GM12878 (cell line): ENCODE data around the gene PPP6R2. TPM values are rescaled to one million over a fixed set of nuclear protein-coding genes. Genes with fewer than 3 reads are reported as not detected.

Source experiments
- ATAC-seq: fragments of 200-7000 bp; cut with Tn5 transposase; 3 replicates; pipeline ENCODE4 v1.9.1; 2020; ENCODE audit warnings: mild to moderate bottlenecking, moderate library complexity
- BruUV-seq: library from RNA; stranded (reverse); fragments of 400-500 nt; replicated peaks from 2 replicates; lab custom pipeline; 2021; lab: Mats Ljungman, UMichigan
- CTCF ChIA-PET: fragments of 300-600 bp; sonication (Branson Sonifier 250); formaldehyde crosslinking; extraction: SDS; loops from one replicate; lab custom pipeline; 2021; ENCODE audit warnings: inconsistent platforms; lab: Yijun Ruan, JAX
- POLR2A ChIA-PET: fragments of 350-600 bp; formaldehyde crosslinking; extraction: SDS; loops from one replicate; lab custom pipeline; 2021; ENCODE audit warnings: inconsistent platforms; lab: Charles Lee
- RAD21 ChIA-PET: fragments of 300-600 bp; sonication (Branson Sonifier 250); formaldehyde crosslinking; loops from one replicate; lab custom pipeline; 2023; ENCODE audit warnings: antibody characterized with exemption; ENCODE audit not compliant: unreplicated experiment; lab: Charles Lee
- SMC1A ChIA-PET: fragments of 300-600 bp; sonication (Branson Sonifier 250); formaldehyde crosslinking; loops from one replicate; lab custom pipeline; 2023; ENCODE audit not compliant: unreplicated experiment, uncharacterized antibody; lab: Charles Lee
- DNase-seq: peaks from one replicate; pipeline ENCODE4 v3.0.0-alpha.2; 2011; ENCODE audit warnings: low read depth, low spot score
- FAIRE-seq: peaks from 3 replicates; lab custom pipeline; 2011; peaks lifted over from hg19 to GRCh38; lab: Jason Lieb, UNC
- H2AFZ ChIP-seq: 2 replicates; pipeline ENCODE4 v1.6.0; 2011; ENCODE audit warnings: low read depth, low read length, control low read depth; ENCODE audit not compliant: control insufficient read depth
- H3K27ac ChIP-seq: 2 replicates; pipeline ENCODE4 v1.5.1; 2011; ENCODE audit warnings: control low read depth; ENCODE audit not compliant: control insufficient read depth, insufficient read depth
- H3K27me3 ChIP-seq, 2 experiments: replicated peaks in 1 of 2; 2 replicates each; pipeline versions ENCODE4 v1.6.0 to v1.6.1; 2011; ENCODE audit warnings: low read length in 1 of 2; ENCODE audit not compliant: control insufficient read depth in 2 of 2, insufficient read depth in 2 of 2
- H3K36me3 ChIP-seq, 2 experiments: 2 replicates each; pipeline ENCODE4 v1.5.1; 2011; ENCODE audit warnings: low read length in 1 of 2; ENCODE audit not compliant: control insufficient read depth in 2 of 2, insufficient read depth in 2 of 2
- H3K4me1 ChIP-seq: 2 replicates; pipeline ENCODE4 v1.6.1; 2011; ENCODE audit warnings: mild to moderate bottlenecking, low read length, moderate library complexity, mixed read lengths; ENCODE audit not compliant: control insufficient read depth, insufficient read depth
- H3K4me2 ChIP-seq: 2 replicates; pipeline ENCODE4 v1.6.0; 2011; ENCODE audit warnings: control low read depth; ENCODE audit not compliant: control insufficient read depth, insufficient read depth
- H3K4me3 ChIP-seq: fragments of 200-600 bp; sonication (generic); 2 replicates; pipeline ENCODE4 v1.5.1; 2016
- H3K79me2 ChIP-seq: 2 replicates; pipeline ENCODE4 v1.6.0; 2011; ENCODE audit warnings: low read length; ENCODE audit not compliant: control insufficient read depth, insufficient read depth
- H3K9ac ChIP-seq: 2 replicates; pipeline ENCODE4 v1.8.0; 2011; ENCODE audit warnings: low read length, control low read depth, mixed read lengths; ENCODE audit not compliant: control insufficient read depth, insufficient read depth
- H3K9me3 ChIP-seq: replicated peaks from 3 replicates; pipeline ENCODE4 v1.5.1; 2011; ENCODE audit warnings: mild to moderate bottlenecking, low read length; ENCODE audit not compliant: control insufficient read depth, insufficient read depth
- H4K20me1 ChIP-seq: 2 replicates; pipeline ENCODE4 v1.6.0; 2011; ENCODE audit not compliant: control insufficient read depth, insufficient read depth
- FOXM1 ChIP-seq: IDR thresholded peaks from 2 replicates; pipeline ENCODE4 v1.6.1; 2012; ENCODE audit warnings: low read depth, mild to moderate bottlenecking, inconsistent platforms, low read length, moderate library complexity
- MXI1 ChIP-seq: fragments of 150-350 bp; IDR thresholded peaks from 2 replicates; pipeline ENCODE4 v1.6.1; 2011; ENCODE audit warnings: low read depth, mild to moderate bottlenecking, inconsistent platforms, low read length, improper control_type of control experiment
- NR2C2 ChIP-seq: IDR thresholded peaks from 2 replicates; pipeline ENCODE4 v1.6.1; 2011; ENCODE audit warnings: borderline replicate concordance, low read depth; ENCODE audit not compliant: control insufficient read depth, insufficient read length
- RBBP5 ChIP-seq: fragments of 200-600 bp; sonication (generic); conservative IDR thresholded peaks from 2 replicates; pipeline ENCODE4 v1.6.1; 2016
- SMAD1 ChIP-seq: fragments of 450-650 bp; IDR thresholded peaks from 2 replicates; pipeline ENCODE4 v1.6.1; 2018; ENCODE audit warnings: mild to moderate bottlenecking, low read depth; ENCODE audit not compliant: partially characterized antibody
- SMAD5 ChIP-seq: IDR thresholded peaks from 2 replicates; pipeline ENCODE4 v1.6.1; 2016; ENCODE audit warnings: antibody characterized with exemption, low read depth
- SMARCA5 ChIP-seq: fragments of 450-650 bp; IDR thresholded peaks from 2 replicates; pipeline ENCODE4 v1.6.1; 2017; ENCODE audit warnings: mild to moderate bottlenecking
- SUZ12 ChIP-seq: fragments of 200-600 bp; sonication (generic); IDR thresholded peaks from one replicate; pipeline ENCODE4 v1.6.1; 2018; ENCODE audit warnings: antibody characterized with exemption, mild to moderate bottlenecking; ENCODE audit not compliant: unreplicated experiment
- ZZZ3 ChIP-seq: IDR thresholded peaks from 2 replicates; pipeline ENCODE4 v1.6.1; 2011; ENCODE audit warnings: low read depth; ENCODE audit not compliant: control insufficient read depth, insufficient read length
- WGBS: methylation state at CpG from one replicate; pipeline ENCODE4 v1.1.6; 2016; ENCODE audit warnings: low lambda C conversion rate; ENCODE audit not compliant: insufficient replicate concordance, insufficient coverage; ENCODE audit errors: missing lambda C conversion rate; 5-methylcytosine and 5-hydroxymethylcytosine counted together
- in situ Hi-C: fragments of 300-500 bp; cut with MboI; formaldehyde crosslinking; loops from 9 replicates; pipeline ENCODE4 v1.14.3; 2018; ENCODE audit warnings: mixed read lengths
- intact Hi-C: fragments of 100-400 bp; cut with micrococcal nuclease; formaldehyde crosslinking; loops from one replicate; pipeline ENCODE4 v1.14.2; 2022; ENCODE audit not compliant: unreplicated experiment
- polyA plus RNA-seq, 11 experiments: library from polyadenylated mRNA; depleted of rRNA in 4 of 11; unstranded in 6 of 11; stranded (reverse) in 5 of 11; fragments of >200 nt; fragmentation: Nextera tagmentation in 4 of 11; fragmentation: Illumina TruSeq in 1 of 11; extraction: Ambion mirVana in 4 of 11; extraction: Trizol in 1 of 11; gene quantifications; 1 replicate in 1 of 11; 2 replicates in 10 of 11; pipeline versions ENCODE4 v1.2.1 to v1.2.3, GENCODE V29; 2011 to 2016; ENCODE audit warnings: inconsistent platforms in 2 of 11, missing spikeins in 2 of 11, low read depth in 1 of 11
- total RNA-seq, 4 experiments: library from RNA; depleted of rRNA in 3 of 4; stranded (reverse); fragments of >200 nt in 3 of 4; fragmentation: Illumina TruSeq in 1 of 4; extraction: Trizol in 1 of 4; gene quantifications; 2 replicates each; pipeline versions ENCODE4 v1.2.1 to v1.2.3, GENCODE V29; 2013 to 2021
- TF ChIP-seq, protein P1 (sequence below): IDR thresholded peaks from 2 replicates; pipeline ENCODE4 v1.6.1; 2011; ENCODE audit warnings: low read depth, low read length, improper control_type of control experiment, borderline replicate concordance
- TF ChIP-seq, protein P2 (sequence below): fragments of 450-650 bp; IDR thresholded peaks from 2 replicates; pipeline ENCODE4 v1.6.1; 2017; ENCODE audit warnings: mild to moderate bottlenecking, moderate library complexity
- TF ChIP-seq, protein P3 (sequence below): fragments of 450-650 bp; IDR thresholded peaks from 2 replicates; pipeline ENCODE4 v1.6.1; 2017; ENCODE audit warnings: mild to moderate bottlenecking, moderate library complexity

Gene PPP6R2
- total and polyA plus RNA-seq, 10 of the 15 experiments (the other 5 are each of a cell fraction or from before 2014, with no cell fraction given): 0.29 to 52.6 (median 25.4) TPM

DNA sequence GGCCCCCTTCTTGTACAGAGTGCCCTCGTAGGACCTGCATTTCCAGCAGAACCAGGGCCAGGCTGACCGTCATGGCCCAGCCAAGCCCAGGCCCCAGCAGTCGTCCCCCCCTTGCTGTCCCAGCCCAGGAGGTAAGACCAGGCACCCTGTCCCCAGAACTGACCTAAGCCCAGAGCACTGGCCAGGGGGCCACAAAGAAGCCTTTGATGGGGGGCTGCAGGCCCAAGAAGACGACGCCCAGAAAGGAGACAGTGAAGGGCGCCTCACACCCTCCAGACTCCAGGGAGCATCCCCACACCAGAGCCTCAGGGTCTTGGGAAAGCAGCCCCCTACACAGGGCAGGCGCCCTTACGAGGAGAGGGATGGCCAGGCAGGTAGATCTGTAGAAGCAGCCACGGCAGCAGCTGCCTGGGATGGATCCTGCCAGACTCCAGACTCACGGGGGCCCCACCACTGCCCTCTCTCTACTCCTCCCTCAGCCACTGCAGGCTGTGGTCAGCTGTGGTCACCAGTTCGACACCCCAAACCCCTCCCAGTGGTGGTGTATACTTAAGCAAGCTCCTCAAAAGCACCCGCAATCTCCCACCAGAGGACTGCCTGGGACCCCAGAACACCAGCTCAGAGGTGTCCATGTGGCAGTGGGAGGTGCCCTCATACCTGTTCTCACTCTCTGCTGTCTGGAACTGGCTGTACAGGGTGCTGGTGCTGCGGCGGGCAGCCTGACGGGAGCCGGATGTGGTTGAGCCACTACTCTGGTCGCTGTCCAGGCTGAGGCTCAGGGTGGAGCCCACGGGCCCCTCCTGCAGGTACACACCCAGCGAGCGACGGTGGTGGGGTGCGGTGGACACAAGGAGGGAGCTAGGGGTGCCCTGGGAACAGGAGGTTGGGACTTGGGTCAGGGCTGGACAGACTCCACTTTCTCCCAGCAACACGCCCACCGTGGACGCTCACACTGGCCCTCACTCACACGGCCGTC is 104.7 kb downstream of the PPP6R2 start:
- intact Hi-C loops (no loop called here), in situ Hi-C loops (no loop called here)
- ATAC-seq: no peak
- no peak for DNase-seq
- Histone ChIP-seq H3K9me3 (no peaks in the 10 kb centered on the region), H4K20me1 (no peaks in the 10 kb centered on the region), H3K4me2 (no peak overlapping the region), H3K4me3 (no peak overlapping the region), H3K27me3 (no peaks in the 10 kb centered on the region), H3K9ac (no peak overlapping the region), H3K27ac (no peak overlapping the region), H3K79me2 (no peaks in the 10 kb centered on the region), H3K36me3 (peaks cover 6 to 23% of the 10 kb centered on the region in 2 experiments; a peak in 3 of 4 replicates), H2AFZ (no peak overlapping the region), H3K4me1 (no peaks in the 10 kb centered on the region; the same call in 1 of the 2 replicates)
- FAIRE-seq: no peak
- WGBS: 85% methylated on average over 27 of the region's 27 CpGs
- ChIA-PET SMC1A (no interaction called here), POLR2A (no interaction called here), RAD21 (no interaction called here), CTCF (interaction anchor here (0.6 kb wide), 1 partner anchor 171 kb away, joined by 3 read pairs; no protein-coding TSS in a partner anchor)
- BruUV-seq: no TSS peak
- TF ChIP-seq SMAD1: no peak
- no peak for TF ChIP-seq SMARCA5
- TF ChIP-seq RBBP5: no peak
- no peak for TF ChIP-seq NR2C2
- TF ChIP-seq SUZ12: no peak
- TF ChIP-seq ZZZ3: no peak
- TF ChIP-seq, protein P1, sequence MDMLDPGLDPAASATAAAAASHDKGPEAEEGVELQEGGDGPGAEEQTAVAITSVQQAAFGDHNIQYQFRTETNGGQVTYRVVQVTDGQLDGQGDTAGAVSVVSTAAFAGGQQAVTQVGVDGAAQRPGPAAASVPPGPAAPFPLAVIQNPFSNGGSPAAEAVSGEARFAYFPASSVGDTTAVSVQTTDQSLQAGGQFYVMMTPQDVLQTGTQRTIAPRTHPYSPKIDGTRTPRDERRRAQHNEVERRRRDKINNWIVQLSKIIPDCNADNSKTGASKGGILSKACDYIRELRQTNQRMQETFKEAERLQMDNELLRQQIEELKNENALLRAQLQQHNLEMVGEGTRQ: no peak
- TF ChIP-seq, protein P2, sequence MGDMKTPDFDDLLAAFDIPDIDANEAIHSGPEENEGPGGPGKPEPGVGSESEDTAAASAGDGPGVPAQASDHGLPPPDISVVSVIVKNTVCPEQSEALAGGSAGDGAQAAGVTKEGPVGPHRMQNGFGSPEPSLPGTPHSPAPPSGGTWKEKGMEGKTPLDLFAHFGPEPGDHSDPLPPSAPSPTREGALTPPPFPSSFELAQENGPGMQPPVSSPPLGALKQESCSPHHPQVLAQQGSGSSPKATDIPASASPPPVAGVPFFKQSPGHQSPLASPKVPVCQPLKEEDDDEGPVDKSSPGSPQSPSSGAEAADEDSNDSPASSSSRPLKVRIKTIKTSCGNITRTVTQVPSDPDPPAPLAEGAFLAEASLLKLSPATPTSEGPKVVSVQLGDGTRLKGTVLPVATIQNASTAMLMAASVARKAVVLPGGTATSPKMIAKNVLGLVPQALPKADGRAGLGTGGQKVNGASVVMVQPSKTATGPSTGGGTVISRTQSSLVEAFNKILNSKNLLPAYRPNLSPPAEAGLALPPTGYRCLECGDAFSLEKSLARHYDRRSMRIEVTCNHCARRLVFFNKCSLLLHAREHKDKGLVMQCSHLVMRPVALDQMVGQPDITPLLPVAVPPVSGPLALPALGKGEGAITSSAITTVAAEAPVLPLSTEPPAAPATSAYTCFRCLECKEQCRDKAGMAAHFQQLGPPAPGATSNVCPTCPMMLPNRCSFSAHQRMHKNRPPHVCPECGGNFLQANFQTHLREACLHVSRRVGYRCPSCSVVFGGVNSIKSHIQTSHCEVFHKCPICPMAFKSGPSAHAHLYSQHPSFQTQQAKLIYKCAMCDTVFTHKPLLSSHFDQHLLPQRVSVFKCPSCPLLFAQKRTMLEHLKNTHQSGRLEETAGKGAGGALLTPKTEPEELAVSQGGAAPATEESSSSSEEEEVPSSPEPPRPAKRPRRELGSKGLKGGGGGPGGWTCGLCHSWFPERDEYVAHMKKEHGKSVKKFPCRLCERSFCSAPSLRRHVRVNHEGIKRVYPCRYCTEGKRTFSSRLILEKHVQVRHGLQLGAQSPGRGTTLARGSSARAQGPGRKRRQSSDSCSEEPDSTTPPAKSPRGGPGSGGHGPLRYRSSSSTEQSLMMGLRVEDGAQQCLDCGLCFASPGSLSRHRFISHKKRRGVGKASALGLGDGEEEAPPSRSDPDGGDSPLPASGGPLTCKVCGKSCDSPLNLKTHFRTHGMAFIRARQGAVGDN: no peak
- no peak for TF ChIP-seq FOXM1
- TF ChIP-seq, protein P3, sequence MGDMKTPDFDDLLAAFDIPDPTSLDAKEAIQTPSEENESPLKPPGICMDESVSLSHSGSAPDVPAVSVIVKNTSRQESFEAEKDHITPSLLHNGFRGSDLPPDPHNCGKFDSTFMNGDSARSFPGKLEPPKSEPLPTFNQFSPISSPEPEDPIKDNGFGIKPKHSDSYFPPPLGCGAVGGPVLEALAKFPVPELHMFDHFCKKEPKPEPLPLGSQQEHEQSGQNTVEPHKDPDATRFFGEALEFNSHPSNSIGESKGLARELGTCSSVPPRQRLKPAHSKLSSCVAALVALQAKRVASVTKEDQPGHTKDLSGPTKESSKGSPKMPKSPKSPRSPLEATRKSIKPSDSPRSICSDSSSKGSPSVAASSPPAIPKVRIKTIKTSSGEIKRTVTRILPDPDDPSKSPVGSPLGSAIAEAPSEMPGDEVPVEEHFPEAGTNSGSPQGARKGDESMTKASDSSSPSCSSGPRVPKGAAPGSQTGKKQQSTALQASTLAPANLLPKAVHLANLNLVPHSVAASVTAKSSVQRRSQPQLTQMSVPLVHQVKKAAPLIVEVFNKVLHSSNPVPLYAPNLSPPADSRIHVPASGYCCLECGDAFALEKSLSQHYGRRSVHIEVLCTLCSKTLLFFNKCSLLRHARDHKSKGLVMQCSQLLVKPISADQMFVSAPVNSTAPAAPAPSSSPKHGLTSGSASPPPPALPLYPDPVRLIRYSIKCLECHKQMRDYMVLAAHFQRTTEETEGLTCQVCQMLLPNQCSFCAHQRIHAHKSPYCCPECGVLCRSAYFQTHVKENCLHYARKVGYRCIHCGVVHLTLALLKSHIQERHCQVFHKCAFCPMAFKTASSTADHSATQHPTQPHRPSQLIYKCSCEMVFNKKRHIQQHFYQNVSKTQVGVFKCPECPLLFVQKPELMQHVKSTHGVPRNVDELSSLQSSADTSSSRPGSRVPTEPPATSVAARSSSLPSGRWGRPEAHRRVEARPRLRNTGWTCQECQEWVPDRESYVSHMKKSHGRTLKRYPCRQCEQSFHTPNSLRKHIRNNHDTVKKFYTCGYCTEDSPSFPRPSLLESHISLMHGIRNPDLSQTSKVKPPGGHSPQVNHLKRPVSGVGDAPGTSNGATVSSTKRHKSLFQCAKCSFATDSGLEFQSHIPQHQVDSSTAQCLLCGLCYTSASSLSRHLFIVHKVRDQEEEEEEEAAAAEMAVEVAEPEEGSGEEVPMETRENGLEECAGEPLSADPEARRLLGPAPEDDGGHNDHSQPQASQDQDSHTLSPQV: no peak
- no peak for TF ChIP-seq MXI1
- TF ChIP-seq SMAD5: no peak
